ENCODE results near the gene NPDC1. TPM values are rescaled to one million over a fixed set of nuclear protein-coding genes. Genes with fewer than 3 reads are reported as not detected.

NPDC1 gene
- total RNA-seq, 2 experiments from 2014 or later = 36.0 to 42.6 TPM

- DNase-seq = peak; percentile 58
- Mint-ChIP-seq H3K9me3 (no peaks in the 10 kb centered on the region), H3K36me3 (no peaks in the 10 kb centered on the region), H3K27me3 (peaks cover 24% of the 10 kb centered on the region), H3K4me1 (ENCODE audit: low read depth) (no peaks in the 10 kb centered on the region), H3K4me3 (no peak within 1 kb of the TSS), H3K27ac (no peak within 1 kb of the TSS)
- ChIA-PET CTCF (interaction anchor here (1.7 to 2.3 kb wide), 4 partner anchors 8 to 25 kb away, joined by 8 to 11 read pairs (median 8); partner anchors contain the start of gene NPDC1), POLR2A (no interaction called here)
- intact Hi-C loops (cut with micrococcal nuclease) = no loop called here
Measured at GRCh38 chr9:137053944-137054931, 8.3 kb upstream of the NPDC1 start, which contains the start of gene ENTPD2. ENTPD2 (minus strand) TSS chr9:137054061; CDS start chr9:137053997, 64 bp downstream.

GRCh38 chr9:137052998-137053943 is 7.3 kb upstream of the NPDC1 start:
- Mint-ChIP-seq H3K4me1 (ENCODE audit: low read depth) (no peaks in the 10 kb centered on the region), H3K9me3 (no peaks in the 10 kb centered on the region)
- POLR2A ChIA-PET = no interaction called here

GRCh38 chr9:137052293-137052692 is 6.3 kb upstream of the NPDC1 start:
- no peak overlapping the region for H3K4me3 Mint-ChIP-seq
- no peaks in the 10 kb centered on the region for H3K4me1 Mint-ChIP-seq (ENCODE audit: low read depth)
- no peaks in the 10 kb centered on the region for H3K9me3 Mint-ChIP-seq
- peaks cover 30% of the 10 kb centered on the region for H3K27me3 Mint-ChIP-seq
- no peak for DNase-seq
- ChIA-PET POLR2A (no interaction called here), CTCF (interaction anchor here (1.0 to 10.9 kb wide), 4 partner anchors 15 to 44 kb away, joined by 4 to 208 read pairs (median 9); partner anchors contain the start of gene SAPCD2)
- no peaks in the 10 kb centered on the region for H3K36me3 Mint-ChIP-seq
- intact Hi-C loops (cut with micrococcal nuclease) = no loop called here
- H3K27ac Mint-ChIP-seq = no peak overlapping the region

More at GRCh38 chr9:137052998-137053943, 7.3 kb upstream of the NPDC1 start:
- peaks cover 24% of the 10 kb centered on the region for H3K27me3 Mint-ChIP-seq
- H3K4me3 Mint-ChIP-seq = no peak overlapping the region
- CTCF ChIA-PET = interaction anchor here (1.0 to 10.9 kb wide), 4 partner anchors 14 to 43 kb away, joined by 4 to 208 read pairs (median 9); partner anchors contain the start of gene SAPCD2
- no peak for DNase-seq
- no peak overlapping the region for H3K27ac Mint-ChIP-seq
- H3K36me3 Mint-ChIP-seq = no peaks in the 10 kb centered on the region
- intact Hi-C loops (cut with micrococcal nuclease) = no loop called here

- intact Hi-C loops (cut with micrococcal nuclease) = no loop called here
- Mint-ChIP-seq H3K36me3 (no peaks in the 10 kb centered on the region), H3K9me3 (no peaks in the 10 kb centered on the region), H3K27ac (no peak overlapping the region), H3K27me3 (peaks cover 35% of the 10 kb centered on the region), H3K4me1 (ENCODE audit: low read depth) (peaks cover 4% of the 10 kb centered on the region), H3K4me3 (no peak overlapping the region)
- ChIA-PET CTCF (interaction anchor here (2.8 to 10.9 kb wide), 2 partner anchors 16 to 17 kb away, joined by 10 to 208 read pairs; partner anchors contain the start of gene SAPCD2), POLR2A (no interaction called here)
- DNase-seq = no peak
Measured at GRCh38 chr9:137051145-137051724, 5.3 kb upstream of the NPDC1 start.

GRCh38 chr9:137050570-137050969 is 4.6 kb upstream of the NPDC1 start:
- Mint-ChIP-seq H3K27ac (no peak overlapping the region), H3K4me3 (no peak overlapping the region), H3K36me3 (no peaks in the 10 kb centered on the region), H3K27me3 (peaks cover 35% of the 10 kb centered on the region), H3K4me1 (ENCODE audit: low read depth) (peaks cover 4% of the 10 kb centered on the region), H3K9me3 (no peaks in the 10 kb centered on the region)
- intact Hi-C loops (cut with micrococcal nuclease) = no loop called here
- DNase-seq = no peak
- CTCF ChIA-PET = interaction anchor here (2.8 to 10.9 kb wide), 4 partner anchors 8 to 17 kb away, joined by 10 to 208 read pairs (median 22); partner anchors contain the start of gene SAPCD2
- POLR2A ChIA-PET = no interaction called here

- Mint-ChIP-seq H3K4me1 (ENCODE audit: low read depth) (peaks cover 8% of the 10 kb centered on the region), H3K27ac (no peak overlapping the region), H3K4me3 (no peak overlapping the region), H3K27me3 (peaks cover 40% of the 10 kb centered on the region), H3K9me3 (no peaks in the 10 kb centered on the region), H3K36me3 (no peaks in the 10 kb centered on the region)
- POLR2A ChIA-PET = no interaction called here
- CTCF ChIA-PET = interaction anchor here (1.1 to 10.9 kb wide), 6 partner anchors 9 to 46 kb away, joined by 3 to 208 read pairs (median 12); partner anchors contain the start of genes MAN1B1 and SAPCD2
- intact Hi-C loops (cut with micrococcal nuclease) = no loop called here
- peak; percentile 79 for DNase-seq
Measured at GRCh38 chr9:137049544-137050449, 3.8 kb upstream of the NPDC1 start.

- CTCF ChIA-PET = interaction anchor here (1.1 to 10.9 kb wide), 7 partner anchors 10 to 47 kb away, joined by 3 to 208 read pairs (median 16); partner anchors contain the start of genes FUT7, MAN1B1 and SAPCD2
- Mint-ChIP-seq H3K4me3 (no peak overlapping the region), H3K9me3 (no peaks in the 10 kb centered on the region), H3K27ac (no peak overlapping the region), H3K27me3 (peaks cover 43% of the 10 kb centered on the region), H3K36me3 (no peaks in the 10 kb centered on the region), H3K4me1 (ENCODE audit: low read depth) (peaks cover 10% of the 10 kb centered on the region)
- POLR2A ChIA-PET = no interaction called here
- DNase-seq = no peak
- intact Hi-C loops (cut with micrococcal nuclease) = no loop called here
Measured at GRCh38 chr9:137048655-137049543, 2.9 kb upstream of the NPDC1 start.

- Mint-ChIP-seq H3K4me3 (peak overlapping the region; percentile 67), H3K9me3 (no peaks in the 10 kb centered on the region), H3K27me3 (peaks cover 34% of the 10 kb centered on the region), H3K27ac (no peak overlapping the region), H3K4me1 (ENCODE audit: low read depth) (peaks cover 10% of the 10 kb centered on the region), H3K36me3 (no peaks in the 10 kb centered on the region)
- peak; percentile 50 for DNase-seq
- ChIA-PET CTCF (interaction anchor here (1.4 to 10.9 kb wide), 7 partner anchors 10 to 50 kb away, joined by 3 to 208 read pairs (median 19); partner anchors contain the start of genes ABCA2, FUT7 and SAPCD2), POLR2A (no interaction called here)
- intact Hi-C loops (cut with micrococcal nuclease) = loop anchor here (2.0 kb wide), 1 partner anchor 23 kb away; no protein-coding TSS in a partner anchor
Measured at GRCh38 chr9:137045294-137046087, 486 bp downstream of the NPDC1 start.

GRCh38 chr9:137044502-137045177 is 1.3 kb downstream of the NPDC1 start:
- H3K9me3 Mint-ChIP-seq = no peaks in the 10 kb centered on the region
- peak overlapping the region; percentile 67 for H3K4me3 Mint-ChIP-seq
- peaks cover 25% of the 10 kb centered on the region for H3K27me3 Mint-ChIP-seq
- CTCF ChIA-PET = interaction anchor here (2.3 to 10.9 kb wide), 3 partner anchors 9 to 23 kb away, joined by 16 to 208 read pairs (median 19); partner anchors contain the start of genes ABCA2 and SAPCD2
- intact Hi-C loops (cut with micrococcal nuclease) = no loop called here
- POLR2A ChIA-PET = no interaction called here
- no peak overlapping the region for H3K27ac Mint-ChIP-seq
- no peaks in the 10 kb centered on the region for H3K36me3 Mint-ChIP-seq
- H3K4me1 Mint-ChIP-seq (ENCODE audit: low read depth) = peaks cover 10% of the 10 kb centered on the region
- DNase-seq = no peak
